GM18526 (cell line): Measurements from ENCODE around the gene NMRK2.

Experiments
- POLR2A ChIP-seq: IDR thresholded peaks from 3 replicates; pipeline ENCODE4 v1.6.1; 2011; ENCODE audit not compliant: insufficient read length; ENCODE audit errors: extremely low read depth

Gene NMRK2

GRCh38 chr19:3959766-3960131 lies 26.9 kb downstream of the NMRK2 start:
- TF ChIP-seq POLR2A, result no peak

GRCh38 chr19:3961007-3961406 lies 28.1 kb downstream of the NMRK2 start:
- TF ChIP-seq POLR2A, result no peak

GRCh38 chr19:3963458-3964255 lies 30.8 kb downstream of the NMRK2 start:
- no peak for TF ChIP-seq POLR2A

GRCh38 chr19:3964256-3965194 lies 31.7 kb downstream of the NMRK2 start:
- no peak for TF ChIP-seq POLR2A

- TF ChIP-seq POLR2A, result no peak
Observed at GRCh38 chr19:3966051-3967017, 33.5 kb downstream of the NMRK2 start.

- TF ChIP-seq POLR2A, result no peak
Observed at GRCh38 chr19:3968556-3969434, 35.9 kb downstream of the NMRK2 start.

- no peak for TF ChIP-seq POLR2A
Observed at GRCh38 chr19:3969435-3970312, 36.8 kb downstream of the NMRK2 start.

- TF ChIP-seq POLR2A, result no peak
Observed at GRCh38 chr19:3970313-3970807, 37.5 kb downstream of the NMRK2 start.

GRCh38 chr19:3970808-3971598 lies 38.1 kb downstream of the NMRK2 start, which contains the start of gene DAPK3:
Gene DAPK3 (minus strand): TSS chr19:3971099. CDS start chr19:3969735, 1,364 bp downstream.
- peak; percentile 58 for TF ChIP-seq POLR2A

GRCh38 chr19:3975144-3975543 lies 42.3 kb downstream of the NMRK2 start:
- peak; percentile 4 for TF ChIP-seq POLR2A

GRCh38 chr19:3975637-3976087 lies 42.8 kb downstream of the NMRK2 start:
- no peak for TF ChIP-seq POLR2A
